ENCODE results near the gene TP53I11.

GRCh38 chr11:44884056-44884455, 66.6 kb downstream of the TP53I11 start:
- TF ChIP-seq EZH2phosphoT487 (IDR thresholded peaks at IDR 0.05; ENCODE audit: insufficient read depth, low read depth) (no peak), EZH2 (IDR thresholded peaks at IDR 0.05; ENCODE audit: insufficient read depth, poor library complexity, severe bottlenecking) (no peak)
